CD14-positive monocyte (primary cell): Measurements from ENCODE around the gene DPF3. TPM values are rescaled to one million over a fixed set of nuclear protein-coding genes. Genes with fewer than 3 reads are reported as not detected.

Source experiments
- DNase-seq, 3 donors: peaks; one replicate each; pipeline ENCODE4 v3.0.0-alpha.2; 2011 to 2022
- H2AFZ ChIP-seq: 2 replicates; pipeline ENCODE4 v1.6.0; 2012; ENCODE audit warnings: mild to moderate bottlenecking, low read depth, low read length, inconsistent platforms; ENCODE audit not compliant: insufficient read depth, poor library complexity, severe bottlenecking
- H3K27ac ChIP-seq, 2 donors: 1 replicate in 1 of 2; 2 replicates in 1 of 2; pipeline ENCODE4 v1.5.1; 2012 to 2013; ENCODE audit warnings: low read length in 2 of 2, control low read depth in 1 of 2, inconsistent platforms in 1 of 2, low read depth in 1 of 2, mild to moderate bottlenecking in 1 of 2
- H3K27me3 ChIP-seq, 2 donors: one replicate each; pipeline versions ENCODE4 v1.6.0 to v1.6.1; 2011 to 2013; ENCODE audit warnings: low read length in 2 of 2; ENCODE audit not compliant: control insufficient read depth in 2 of 2, insufficient read depth in 2 of 2
- H3K36me3 ChIP-seq, 2 donors: replicated peaks in 1 of 2; 1 replicate in 1 of 2; 2 replicates in 1 of 2; pipeline versions ENCODE4 v1.5.1 to v1.6.1; 2012 to 2013; ENCODE audit warnings: low read length in 2 of 2, control low read depth in 1 of 2, inconsistent platforms in 1 of 2, mild to moderate bottlenecking in 1 of 2; ENCODE audit not compliant: insufficient read depth in 2 of 2, control insufficient read depth in 1 of 2
- H3K4me1 ChIP-seq, 2 donors: 1 replicate in 1 of 2; 2 replicates in 1 of 2; pipeline versions ENCODE4 v1.5.1 to v1.6.1; 2012 to 2013; ENCODE audit warnings: low read length in 2 of 2, control low read depth in 1 of 2, inconsistent platforms in 1 of 2, mild to moderate bottlenecking in 1 of 2, moderate library complexity in 1 of 2; ENCODE audit not compliant: insufficient read depth in 2 of 2, control insufficient read depth in 1 of 2
- H3K4me2 ChIP-seq: replicated peaks from 2 replicates; pipeline ENCODE3; 2012; ENCODE audit warnings: low read length, moderate library complexity, mild to moderate bottlenecking; ENCODE audit not compliant: poor library complexity, severe bottlenecking; ENCODE audit errors: extremely low read depth
- H3K4me3 ChIP-seq, 3 experiments: fragments of 200-600 bp in 1 of 3; sonication (generic) in 1 of 3; replicated peaks in 1 of 3; 1 replicate in 2 of 3; 2 replicates in 1 of 3; pipeline ENCODE4 v1.5.1; 2011 to 2013; ENCODE audit warnings: low read length in 3 of 3, mild to moderate bottlenecking in 3 of 3, control low read depth in 2 of 3, low read depth in 2 of 3, inconsistent platforms in 1 of 3, moderate library complexity in 1 of 3
- H3K79me2 ChIP-seq: 2 replicates; pipeline ENCODE4 v1.6.0; 2012; ENCODE audit warnings: mild to moderate bottlenecking, control low read depth, inconsistent platforms, low read length, moderate library complexity; ENCODE audit not compliant: insufficient read depth
- H3K9ac ChIP-seq: 2 replicates; pipeline ENCODE4 v1.6.0; 2017; ENCODE audit warnings: low read length, mild to moderate bottlenecking; ENCODE audit not compliant: insufficient read depth, poor library complexity, severe bottlenecking
- H3K9me3 ChIP-seq, 2 donors: replicated peaks in 1 of 2; 1 replicate in 1 of 2; 2 replicates in 1 of 2; pipeline versions ENCODE4 v1.5.1 to v1.6.1; 2012 to 2013; ENCODE audit warnings: low read length in 2 of 2, control low read depth in 1 of 2; ENCODE audit not compliant: control insufficient read depth in 1 of 2, insufficient read depth in 1 of 2
- H4K20me1 ChIP-seq: 2 replicates; pipeline ENCODE4 v1.6.0; 2012; ENCODE audit warnings: mild to moderate bottlenecking, low read length, control low read depth, moderate library complexity; ENCODE audit not compliant: insufficient read depth
- H3K27ac Mint-ChIP-seq, 7 donors: one replicate each; pipeline ENCODE4 v1.8.0; 2020; ENCODE audit warnings: mild to moderate bottlenecking in 7 of 7, mixed read lengths in 7 of 7, moderate library complexity in 6 of 7, inconsistent platforms in 2 of 7
- H3K27me3 Mint-ChIP-seq, 3 donors: one replicate each; pipeline ENCODE4 v1.8.0; 2021 to 2022; ENCODE audit warnings: low read depth in 3 of 3, mild to moderate bottlenecking in 3 of 3, mixed read lengths in 3 of 3, moderate library complexity in 3 of 3, inconsistent platforms in 1 of 3
- H3K36me3 Mint-ChIP-seq, 2 donors: one replicate each; pipeline ENCODE4 v1.8.0; 2020; ENCODE audit warnings: mixed read lengths in 2 of 2, inconsistent platforms in 1 of 2, mild to moderate bottlenecking in 1 of 2
- H3K4me1 Mint-ChIP-seq: one replicate; pipeline ENCODE4 v1.8.0; 2020; ENCODE audit warnings: mild to moderate bottlenecking, mixed read lengths
- H3K4me3 Mint-ChIP-seq, 2 donors: one replicate each; pipeline ENCODE4 v1.8.0; 2020; ENCODE audit warnings: mild to moderate bottlenecking in 2 of 2, mixed read lengths in 2 of 2, moderate library complexity in 1 of 2
- H3K9me3 Mint-ChIP-seq, 7 donors: one replicate each; pipeline ENCODE4 v1.8.0; 2020 to 2022; ENCODE audit warnings: mixed read lengths in 7 of 7, mild to moderate bottlenecking in 6 of 7, moderate library complexity in 6 of 7, inconsistent platforms in 2 of 7
- CTCF ChIP-seq: fragments of 200-600 bp; IDR thresholded peaks from one replicate; pipeline ENCODE4 v1.8.0; 2022; ENCODE audit warnings: antibody characterized with exemption, mild to moderate bottlenecking
- WGBS: methylation state at CpG from one replicate; pipeline ENCODE4 v1.1.5; 2013; ENCODE audit warnings: missing lambda C conversion rate; ENCODE audit not compliant: insufficient coverage; 5-methylcytosine and 5-hydroxymethylcytosine counted together
- intact Hi-C, 2 donors: fragments of 100-400 bp; cut with micrococcal nuclease; formaldehyde crosslinking; loops; one replicate each; pipeline versions ENCODE4 v1.15.0 to v1.15.1; 2023
- polyA plus RNA-seq, 3 donors: library from polyadenylated mRNA; depleted of rRNA in 1 of 3; unstranded in 2 of 3; stranded (reverse) in 1 of 3; fragments of 300-500 nt in 2 of 3; fragments of >200 nt in 1 of 3; fragmentation: Illumina TruSeq in 2 of 3; gene quantifications; 1 replicate in 2 of 3; 2 replicates in 1 of 3; pipeline ENCODE4 v1.2.3, GENCODE V29; 2012 to 2021

The DPF3 gene
- polyA plus RNA-seq, 3 donors, result 0.33 to 0.39 TPM; not detected in 1

- Histone ChIP-seq H3K4me1 (no peaks in the 10 kb centered on the region), H3K36me3 (no peaks in the 10 kb centered on the region), H3K9ac (no peak overlapping the region), H3K27ac (no peak overlapping the region), H3K4me3 (no peak overlapping the region), H3K79me2 (no peaks in the 10 kb centered on the region), H3K9me3 (no peaks in the 10 kb centered on the region), H2AFZ (no peak overlapping the region), H3K27me3 (no peaks in the 10 kb centered on the region), H3K4me2 (no peak overlapping the region), H4K20me1 (no peaks in the 10 kb centered on the region)
- intact Hi-C loops, result no loop called here
- no peak for TF ChIP-seq CTCF
- WGBS, result 86% methylated on average over 5 of the region's 12 CpGs
- Mint-ChIP-seq H3K4me3 (no peak overlapping the region), H3K27me3 (peaks cover 2 to 10% (median 9%) of the 10 kb centered on the region in 3 donors), H3K4me1 (no peaks in the 10 kb centered on the region), H3K9me3 (peaks cover 0 to 2% (median 0%) of the 10 kb centered on the region in 7 donors), H3K36me3 (no peaks in the 10 kb centered on the region), H3K27ac (no peak overlapping the region)
- no peak for DNase-seq
These were observed 53.9 kb downstream of the DPF3 start for GRCh38 chr14:72839753-72840607.

DNA sequence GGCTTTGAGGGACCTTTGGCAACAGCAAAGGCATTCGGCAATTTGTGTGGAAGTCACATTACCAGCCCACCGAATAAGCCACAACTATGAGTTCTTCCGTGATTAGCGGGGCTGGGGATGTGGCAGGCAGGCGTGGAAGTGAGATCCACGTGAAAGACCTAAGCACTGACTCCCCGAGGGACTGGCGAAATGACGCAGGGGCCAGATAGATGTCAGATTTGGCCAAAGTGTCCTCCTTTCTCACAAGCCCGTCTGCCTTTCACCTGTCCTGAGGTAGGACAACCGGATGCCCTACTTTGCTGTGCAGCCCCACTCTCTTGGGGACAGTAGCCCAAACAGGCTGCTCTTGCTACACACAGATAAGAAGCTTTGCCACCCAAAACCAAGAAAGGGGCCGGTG lies 54.5 kb downstream of the DPF3 start:
- Histone ChIP-seq H3K4me3 (no peak overlapping the region), H3K36me3 (no peaks in the 10 kb centered on the region), H3K9me3 (no peaks in the 10 kb centered on the region), H4K20me1 (no peaks in the 10 kb centered on the region), H3K4me1 (no peaks in the 10 kb centered on the region), H3K79me2 (no peaks in the 10 kb centered on the region), H3K27ac (no peak overlapping the region), H3K9ac (no peak overlapping the region), H3K4me2 (no peak overlapping the region), H2AFZ (no peak overlapping the region), H3K27me3 (no peaks in the 10 kb centered on the region)
- no peak for DNase-seq
- no peak for TF ChIP-seq CTCF
- 96% methylated on average over 11 of the region's 12 CpGs for WGBS
- Mint-ChIP-seq H3K36me3 (no peaks in the 10 kb centered on the region), H3K27me3 (peaks cover 2 to 10% (median 9%) of the 10 kb centered on the region in 3 donors), H3K9me3 (peaks cover 0 to 2% (median 0%) of the 10 kb centered on the region in 7 donors), H3K4me1 (no peaks in the 10 kb centered on the region), H3K4me3 (no peak overlapping the region), H3K27ac (no peak overlapping the region)
- intact Hi-C loops, result no loop called here
